GM18870 (cell line): ENCODE results near the gene IQGAP1.
A peak's percentile ranks its signal among the peaks of the same experiment; 100 is the strongest.

Source experiments
- ATAC-seq: cut with Tn5 transposase; IDR thresholded peaks from one replicate; pipeline ENCODE4 v1.9.1; 2021; ENCODE audit warnings: moderate library complexity; ENCODE audit not compliant: unreplicated experiment

IQGAP1 gene

GRCh38 chr15:90365414-90366055 is 22.5 kb upstream of the IQGAP1 start:
- ATAC-seq = no peak

- ATAC-seq = no peak
These were observed 20.5 kb upstream of the IQGAP1 start for GRCh38 chr15:90367576-90367975.

GRCh38 chr15:90375071-90375470 is 13.0 kb upstream of the IQGAP1 start:
- no peak for ATAC-seq

- no peak for ATAC-seq
These were observed 11.3 kb upstream of the IQGAP1 start for GRCh38 chr15:90376789-90377188.

GRCh38 chr15:90379263-90379662 is 8.8 kb upstream of the IQGAP1 start:
- no peak for ATAC-seq

GRCh38 chr15:90381515-90381914 is 6.5 kb upstream of the IQGAP1 start:
- no peak for ATAC-seq

GRCh38 chr15:90382320-90382719 is 5.7 kb upstream of the IQGAP1 start:
- no peak for ATAC-seq

GRCh38 chr15:90386221-90386620 is 1.8 kb upstream of the IQGAP1 start:
- no peak for ATAC-seq

- ATAC-seq = peak; percentile 32
These were observed 679 bp downstream of the IQGAP1 start for GRCh38 chr15:90388462-90389380.

- ATAC-seq = no peak
These were observed 1.5 kb downstream of the IQGAP1 start for GRCh38 chr15:90389513-90389912.

- ATAC-seq = no peak
These were observed 5.0 kb downstream of the IQGAP1 start for GRCh38 chr15:90393040-90393439.

- ATAC-seq = no peak
These were observed 6.0 kb downstream of the IQGAP1 start for GRCh38 chr15:90394074-90394473.

- ATAC-seq = no peak
These were observed 6.9 kb downstream of the IQGAP1 start for GRCh38 chr15:90394748-90395442.

GRCh38 chr15:90396321-90396720 is 8.3 kb downstream of the IQGAP1 start:
- no peak for ATAC-seq

- no peak for ATAC-seq
These were observed 12.1 kb downstream of the IQGAP1 start for GRCh38 chr15:90400005-90400758.

- peak; percentile 96 for ATAC-seq
These were observed 12.8 kb downstream of the IQGAP1 start for GRCh38 chr15:90400759-90401314.

GRCh38 chr15:90401495-90401894 is 13.5 kb downstream of the IQGAP1 start:
- ATAC-seq = no peak

GRCh38 chr15:90402223-90402622 is 14.2 kb downstream of the IQGAP1 start:
- ATAC-seq = no peak

- no peak for ATAC-seq
These were observed 14.7 kb downstream of the IQGAP1 start for GRCh38 chr15:90402767-90403166.

GRCh38 chr15:90405055-90405607 is 17.1 kb downstream of the IQGAP1 start:
- no peak for ATAC-seq
